ENCODE data around the gene ATP1A2. TPM values are rescaled to one million over a fixed set of nuclear protein-coding genes. Genes with fewer than 3 reads are reported as not detected.

ATP1A2 gene
- total and polyA plus RNA-seq, 2 of the 8 experiments (the other 6 are each of a cell fraction or from before 2014, with no cell fraction given): 39.7 to 40.8 TPM

DNA sequence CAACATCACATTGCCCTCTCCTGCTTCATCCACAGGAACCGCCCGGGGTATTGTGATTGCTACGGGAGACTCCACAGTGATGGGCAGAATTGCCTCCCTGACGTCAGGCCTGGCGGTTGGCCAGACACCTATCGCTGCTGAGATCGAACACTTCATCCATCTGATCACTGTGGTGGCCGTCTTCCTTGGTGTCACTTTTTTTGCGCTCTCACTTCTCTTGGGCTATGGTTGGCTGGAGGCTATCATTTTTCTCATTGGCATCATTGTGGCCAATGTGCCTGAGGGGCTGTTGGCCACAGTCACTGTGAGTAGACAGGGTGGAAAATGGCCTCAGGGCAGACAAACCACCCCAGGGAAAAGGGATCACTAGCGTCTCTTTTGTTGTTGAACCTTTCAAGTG lies 48.6 kb downstream of the ATP1A2 start (continued):
- TF ChIP-seq, protein P1, sequence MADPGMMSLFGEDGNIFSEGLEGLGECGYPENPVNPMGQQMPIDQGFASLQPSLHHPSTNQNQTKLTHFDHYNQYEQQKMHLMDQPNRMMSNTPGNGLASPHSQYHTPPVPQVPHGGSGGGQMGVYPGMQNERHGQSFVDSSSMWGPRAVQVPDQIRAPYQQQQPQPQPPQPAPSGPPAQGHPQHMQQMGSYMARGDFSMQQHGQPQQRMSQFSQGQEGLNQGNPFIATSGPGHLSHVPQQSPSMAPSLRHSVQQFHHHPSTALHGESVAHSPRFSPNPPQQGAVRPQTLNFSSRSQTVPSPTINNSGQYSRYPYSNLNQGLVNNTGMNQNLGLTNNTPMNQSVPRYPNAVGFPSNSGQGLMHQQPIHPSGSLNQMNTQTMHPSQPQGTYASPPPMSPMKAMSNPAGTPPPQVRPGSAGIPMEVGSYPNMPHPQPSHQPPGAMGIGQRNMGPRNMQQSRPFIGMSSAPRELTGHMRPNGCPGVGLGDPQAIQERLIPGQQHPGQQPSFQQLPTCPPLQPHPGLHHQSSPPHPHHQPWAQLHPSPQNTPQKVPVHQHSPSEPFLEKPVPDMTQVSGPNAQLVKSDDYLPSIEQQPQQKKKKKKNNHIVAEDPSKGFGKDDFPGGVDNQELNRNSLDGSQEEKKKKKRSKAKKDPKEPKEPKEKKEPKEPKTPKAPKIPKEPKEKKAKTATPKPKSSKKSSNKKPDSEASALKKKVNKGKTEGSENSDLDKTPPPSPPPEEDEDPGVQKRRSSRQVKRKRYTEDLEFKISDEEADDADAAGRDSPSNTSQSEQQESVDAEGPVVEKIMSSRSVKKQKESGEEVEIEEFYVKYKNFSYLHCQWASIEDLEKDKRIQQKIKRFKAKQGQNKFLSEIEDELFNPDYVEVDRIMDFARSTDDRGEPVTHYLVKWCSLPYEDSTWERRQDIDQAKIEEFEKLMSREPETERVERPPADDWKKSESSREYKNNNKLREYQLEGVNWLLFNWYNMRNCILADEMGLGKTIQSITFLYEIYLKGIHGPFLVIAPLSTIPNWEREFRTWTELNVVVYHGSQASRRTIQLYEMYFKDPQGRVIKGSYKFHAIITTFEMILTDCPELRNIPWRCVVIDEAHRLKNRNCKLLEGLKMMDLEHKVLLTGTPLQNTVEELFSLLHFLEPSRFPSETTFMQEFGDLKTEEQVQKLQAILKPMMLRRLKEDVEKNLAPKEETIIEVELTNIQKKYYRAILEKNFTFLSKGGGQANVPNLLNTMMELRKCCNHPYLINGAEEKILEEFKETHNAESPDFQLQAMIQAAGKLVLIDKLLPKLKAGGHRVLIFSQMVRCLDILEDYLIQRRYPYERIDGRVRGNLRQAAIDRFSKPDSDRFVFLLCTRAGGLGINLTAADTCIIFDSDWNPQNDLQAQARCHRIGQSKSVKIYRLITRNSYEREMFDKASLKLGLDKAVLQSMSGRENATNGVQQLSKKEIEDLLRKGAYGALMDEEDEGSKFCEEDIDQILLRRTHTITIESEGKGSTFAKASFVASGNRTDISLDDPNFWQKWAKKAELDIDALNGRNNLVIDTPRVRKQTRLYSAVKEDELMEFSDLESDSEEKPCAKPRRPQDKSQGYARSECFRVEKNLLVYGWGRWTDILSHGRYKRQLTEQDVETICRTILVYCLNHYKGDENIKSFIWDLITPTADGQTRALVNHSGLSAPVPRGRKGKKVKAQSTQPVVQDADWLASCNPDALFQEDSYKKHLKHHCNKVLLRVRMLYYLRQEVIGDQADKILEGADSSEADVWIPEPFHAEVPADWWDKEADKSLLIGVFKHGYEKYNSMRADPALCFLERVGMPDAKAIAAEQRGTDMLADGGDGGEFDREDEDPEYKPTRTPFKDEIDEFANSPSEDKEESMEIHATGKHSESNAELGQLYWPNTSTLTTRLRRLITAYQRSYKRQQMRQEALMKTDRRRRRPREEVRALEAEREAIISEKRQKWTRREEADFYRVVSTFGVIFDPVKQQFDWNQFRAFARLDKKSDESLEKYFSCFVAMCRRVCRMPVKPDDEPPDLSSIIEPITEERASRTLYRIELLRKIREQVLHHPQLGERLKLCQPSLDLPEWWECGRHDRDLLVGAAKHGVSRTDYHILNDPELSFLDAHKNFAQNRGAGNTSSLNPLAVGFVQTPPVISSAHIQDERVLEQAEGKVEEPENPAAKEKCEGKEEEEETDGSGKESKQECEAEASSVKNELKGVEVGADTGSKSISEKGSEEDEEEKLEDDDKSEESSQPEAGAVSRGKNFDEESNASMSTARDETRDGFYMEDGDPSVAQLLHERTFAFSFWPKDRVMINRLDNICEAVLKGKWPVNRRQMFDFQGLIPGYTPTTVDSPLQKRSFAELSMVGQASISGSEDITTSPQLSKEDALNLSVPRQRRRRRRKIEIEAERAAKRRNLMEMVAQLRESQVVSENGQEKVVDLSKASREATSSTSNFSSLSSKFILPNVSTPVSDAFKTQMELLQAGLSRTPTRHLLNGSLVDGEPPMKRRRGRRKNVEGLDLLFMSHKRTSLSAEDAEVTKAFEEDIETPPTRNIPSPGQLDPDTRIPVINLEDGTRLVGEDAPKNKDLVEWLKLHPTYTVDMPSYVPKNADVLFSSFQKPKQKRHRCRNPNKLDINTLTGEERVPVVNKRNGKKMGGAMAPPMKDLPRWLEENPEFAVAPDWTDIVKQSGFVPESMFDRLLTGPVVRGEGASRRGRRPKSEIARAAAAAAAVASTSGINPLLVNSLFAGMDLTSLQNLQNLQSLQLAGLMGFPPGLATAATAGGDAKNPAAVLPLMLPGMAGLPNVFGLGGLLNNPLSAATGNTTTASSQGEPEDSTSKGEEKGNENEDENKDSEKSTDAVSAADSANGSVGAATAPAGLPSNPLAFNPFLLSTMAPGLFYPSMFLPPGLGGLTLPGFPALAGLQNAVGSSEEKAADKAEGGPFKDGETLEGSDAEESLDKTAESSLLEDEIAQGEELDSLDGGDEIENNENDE (IDR thresholded peaks at IDR 0.05; ENCODE audit: insufficient replicate concordance, low read length): no peak
